ENCODE data around the gene CDIPT.
"Not testable (repeated sequence)": the region's sequence is repeated elsewhere in the genome, so short reads cannot be mapped to it uniquely, and the experiment has no call there.

The CDIPT gene, protein sequence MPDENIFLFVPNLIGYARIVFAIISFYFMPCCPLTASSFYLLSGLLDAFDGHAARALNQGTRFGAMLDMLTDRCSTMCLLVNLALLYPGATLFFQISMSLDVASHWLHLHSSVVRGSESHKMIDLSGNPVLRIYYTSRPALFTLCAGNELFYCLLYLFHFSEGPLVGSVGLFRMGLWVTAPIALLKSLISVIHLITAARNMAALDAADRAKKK

DNA sequence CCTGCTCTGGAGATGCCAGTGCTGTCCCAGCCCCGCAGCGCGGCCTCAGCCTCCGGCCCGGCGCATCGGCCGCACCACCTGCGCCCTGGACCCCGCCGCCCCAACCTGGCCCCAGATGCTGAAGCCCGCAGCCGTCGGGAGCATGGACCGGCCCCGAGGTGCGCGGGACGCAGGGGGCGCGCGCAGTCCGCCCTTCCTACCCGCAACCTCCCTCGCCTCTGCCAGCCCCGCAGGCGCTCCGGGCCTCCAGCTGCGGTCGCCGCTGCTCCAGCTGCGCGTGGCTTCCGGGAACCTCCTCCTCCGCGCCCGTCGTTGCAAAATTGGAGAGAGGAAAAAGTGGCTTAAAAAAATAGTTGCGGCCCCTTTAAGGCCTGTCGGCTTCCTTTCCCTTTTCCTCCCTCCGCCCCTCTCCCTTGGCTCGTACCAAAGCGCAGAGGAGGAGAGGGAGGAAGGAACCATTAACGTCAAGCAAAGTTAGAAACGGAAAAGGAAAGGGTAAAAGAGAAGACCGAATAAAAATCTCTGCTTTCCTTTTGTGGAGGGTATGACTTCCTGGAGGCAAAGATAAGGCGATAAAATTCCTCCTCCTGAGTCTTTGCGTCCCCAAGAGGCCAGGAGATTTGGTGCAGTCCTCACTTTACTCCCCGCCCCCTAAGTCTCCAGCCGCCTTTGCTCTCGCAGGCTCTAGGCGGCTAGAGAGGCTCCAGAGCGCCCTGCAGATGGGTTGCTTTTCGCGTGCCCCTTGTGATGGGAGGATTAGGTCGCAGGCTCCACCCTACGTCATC is at the start of gene CDIPT:
Gene CDIPT, minus strand, starts transcription at position 343 of the 785 bp plus-strand sequence. CDS start 369 bp downstream, outside the sequence.
- TF ChIP-seq, protein P1, sequence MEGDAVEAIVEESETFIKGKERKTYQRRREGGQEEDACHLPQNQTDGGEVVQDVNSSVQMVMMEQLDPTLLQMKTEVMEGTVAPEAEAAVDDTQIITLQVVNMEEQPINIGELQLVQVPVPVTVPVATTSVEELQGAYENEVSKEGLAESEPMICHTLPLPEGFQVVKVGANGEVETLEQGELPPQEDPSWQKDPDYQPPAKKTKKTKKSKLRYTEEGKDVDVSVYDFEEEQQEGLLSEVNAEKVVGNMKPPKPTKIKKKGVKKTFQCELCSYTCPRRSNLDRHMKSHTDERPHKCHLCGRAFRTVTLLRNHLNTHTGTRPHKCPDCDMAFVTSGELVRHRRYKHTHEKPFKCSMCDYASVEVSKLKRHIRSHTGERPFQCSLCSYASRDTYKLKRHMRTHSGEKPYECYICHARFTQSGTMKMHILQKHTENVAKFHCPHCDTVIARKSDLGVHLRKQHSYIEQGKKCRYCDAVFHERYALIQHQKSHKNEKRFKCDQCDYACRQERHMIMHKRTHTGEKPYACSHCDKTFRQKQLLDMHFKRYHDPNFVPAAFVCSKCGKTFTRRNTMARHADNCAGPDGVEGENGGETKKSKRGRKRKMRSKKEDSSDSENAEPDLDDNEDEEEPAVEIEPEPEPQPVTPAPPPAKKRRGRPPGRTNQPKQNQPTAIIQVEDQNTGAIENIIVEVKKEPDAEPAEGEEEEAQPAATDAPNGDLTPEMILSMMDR (IDR thresholded peaks at IDR 0.05; ENCODE audit: insufficient read depth, low read length, missing control alignments) = peak; percentile 89
- ChIA-PET POLR2A (interaction anchor here (1.9 to 2.0 kb wide), 2 partner anchors 47 to 99 kb away, joined by 4 to 5 read pairs; partner anchors contain the start of genes PAGR1 and TMEM219), CTCF (interaction anchor here (0.7 to 7.3 kb wide), 10 partner anchors 10 to 164 kb away, joined by 3 to 63 read pairs (median 3); no protein-coding TSS in a partner anchor)
- peak; percentile 84 for DNase-seq (ENCODE audit: low read depth, low spot score)
- H3K4me3 ChIP-seq (ENCODE audit: low read depth, low read length) = peak within 1 kb of the TSS; percentile 93

DNA sequence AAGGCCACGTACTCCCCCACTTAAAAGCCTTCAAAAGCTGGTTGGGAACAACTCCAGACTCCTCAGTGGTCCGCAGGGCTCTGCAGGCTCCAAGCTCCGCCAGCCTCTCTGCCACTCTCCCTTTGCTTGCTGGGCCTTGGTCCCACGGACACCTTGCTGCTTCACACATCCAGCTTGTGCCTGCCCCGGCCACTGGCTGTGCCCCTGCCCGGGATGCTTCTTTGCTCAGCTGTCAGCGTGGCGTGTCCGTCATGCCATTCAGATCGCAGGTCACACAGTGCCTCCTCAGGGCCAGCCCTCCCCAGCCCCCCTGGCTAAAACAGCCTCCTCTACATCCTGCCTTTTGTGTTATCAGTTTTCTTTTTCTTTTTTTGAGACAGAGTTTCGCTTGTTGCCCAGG is 49.1 kb upstream of the CDIPT start:
- POLR2A ChIA-PET = interaction anchor here (1.3 to 2.1 kb wide), 2 partner anchors 13 to 14 kb away, joined by 3 to 8 read pairs; partner anchors contain the start of genes KCTD13 and SEZ6L2
- TF ChIP-seq, protein P1 (IDR thresholded peaks at IDR 0.05; ENCODE audit: insufficient read depth, low read length, missing control alignments) = no peak
- H3K4me3 ChIP-seq (ENCODE audit: low read depth, low read length) = no peak overlapping the region
- DNase-seq (ENCODE audit: low read depth, low spot score) = no peak
- CTCF ChIA-PET = interaction anchor here (1.7 kb wide), 1 partner anchor 10 kb away, joined by 4 read pairs; no protein-coding TSS in a partner anchor

DNA sequence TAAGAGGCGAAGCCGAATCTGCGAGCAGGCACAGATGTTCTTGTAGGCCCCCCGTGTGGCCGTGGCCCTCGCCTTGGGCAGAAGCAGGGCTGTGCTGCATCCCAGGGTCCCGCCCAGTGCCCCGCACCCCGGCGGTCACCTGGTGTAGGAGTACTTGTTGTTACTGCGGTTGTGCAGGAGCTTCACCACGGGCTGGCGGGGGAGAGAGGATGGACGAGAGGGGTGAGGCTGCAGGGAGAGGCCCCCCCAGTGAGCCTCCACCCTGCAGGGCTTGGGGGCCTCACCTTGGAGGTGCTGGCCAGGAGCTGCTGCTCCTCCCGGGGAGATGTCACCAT is 48.6 kb upstream of the CDIPT start:
- H3K4me3 ChIP-seq (ENCODE audit: low read depth, low read length) = no peak overlapping the region
- CTCF ChIA-PET = interaction anchor here (1.7 kb wide), 1 partner anchor 10 kb away, joined by 4 read pairs; no protein-coding TSS in a partner anchor
- TF ChIP-seq, protein P1 (IDR thresholded peaks at IDR 0.05; ENCODE audit: insufficient read depth, low read length, missing control alignments) = no peak

DNA sequence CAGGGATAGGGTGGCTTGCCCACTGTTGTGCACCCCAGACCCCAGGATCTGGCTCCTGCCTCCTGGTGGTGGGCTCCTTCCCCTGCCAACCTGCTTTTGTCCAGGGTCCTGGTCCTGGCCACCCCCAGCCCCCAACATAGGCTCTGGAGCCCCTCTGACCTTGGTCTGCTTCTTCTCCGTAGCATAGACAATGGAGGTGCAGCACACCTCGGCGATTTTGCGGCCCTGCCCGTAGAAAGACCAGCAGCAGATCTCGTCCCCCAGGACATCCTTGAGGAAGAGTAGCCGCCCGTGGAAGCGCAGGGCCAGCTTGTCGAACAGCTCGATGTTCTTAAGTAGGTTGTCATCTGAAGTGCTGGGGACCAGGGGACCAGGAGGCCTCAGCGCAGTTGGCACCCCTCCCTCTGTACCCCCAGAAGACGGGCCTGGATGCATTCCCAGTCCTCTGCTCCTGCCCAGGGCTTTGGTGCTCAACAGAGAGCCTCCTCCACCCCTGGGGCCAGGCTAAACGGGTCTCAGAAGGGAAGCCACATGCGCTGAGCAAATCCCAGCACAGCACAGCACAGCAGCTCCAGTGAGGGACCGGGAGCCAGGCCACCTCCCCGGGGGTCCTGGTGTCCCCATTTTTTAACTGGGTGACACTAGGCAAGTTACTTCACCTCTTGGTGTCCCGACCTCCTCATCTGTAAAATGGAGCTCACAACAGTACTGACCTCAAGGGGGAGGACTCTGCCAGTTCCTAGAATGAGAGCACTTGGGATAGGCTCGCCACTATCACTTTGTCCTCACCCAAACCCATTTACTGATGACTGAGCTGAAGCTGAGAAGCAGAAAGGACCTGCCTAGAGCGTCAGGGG is 48.0 kb upstream of the CDIPT start:
- POLR2A ChIA-PET = interaction anchor here (1.2 to 2.1 kb wide), 3 partner anchors 10 to 15 kb away, joined by 3 to 8 read pairs (median 4); partner anchors contain the start of genes KCTD13 and SEZ6L2
- H3K4me3 ChIP-seq (ENCODE audit: low read depth, low read length) = no peak overlapping the region
- CTCF ChIA-PET = no interaction called here
- DNase-seq (ENCODE audit: low read depth, low spot score) = no peak
- TF ChIP-seq, protein P1 (IDR thresholded peaks at IDR 0.05; ENCODE audit: insufficient read depth, low read length, missing control alignments) = no peak

More for the DNA sequence above, 48.6 kb upstream of the CDIPT start:
- POLR2A ChIA-PET = interaction anchor here (1.2 to 2.1 kb wide), 3 partner anchors 10 to 15 kb away, joined by 3 to 8 read pairs (median 4); partner anchors contain the start of genes KCTD13 and SEZ6L2
- no peak for DNase-seq (ENCODE audit: low read depth, low spot score)

DNA sequence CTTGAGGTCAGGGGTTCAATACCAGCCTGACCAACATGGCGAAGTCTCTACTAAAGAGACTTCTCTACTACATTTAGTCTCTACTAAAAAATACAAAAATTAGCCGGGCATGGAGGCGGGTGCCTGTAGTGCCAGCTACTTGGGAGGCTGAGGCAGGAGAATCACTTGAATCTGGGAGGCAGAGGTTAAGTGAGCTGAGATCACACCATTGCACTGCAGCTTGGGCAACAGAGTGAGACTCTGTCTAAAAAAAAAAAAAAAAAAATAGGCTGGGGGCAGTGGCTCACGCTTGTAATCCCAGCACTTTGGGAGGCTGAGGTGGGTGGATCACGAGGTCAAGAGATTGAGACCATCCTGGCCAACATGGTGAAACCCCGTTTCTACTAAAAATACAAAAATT is 46.8 kb upstream of the CDIPT start:
- ChIA-PET POLR2A (interaction anchor here (0.6 to 1.1 kb wide), 3 partner anchors 9 to 1087 kb away, joined by 3 to 4 read pairs (median 3); partner anchors contain the start of genes ASPHD1 and ATXN2L), CTCF (interaction anchor here (1.0 to 1.4 kb wide), 3 partner anchors 10 to 122 kb away, joined by 3 to 4 read pairs (median 3); partner anchors contain the start of gene SEZ6L2)
- DNase-seq (ENCODE audit: low read depth, low spot score); H3K4me3 ChIP-seq (ENCODE audit: low read depth, low read length): not testable (repeated sequence)

DNA sequence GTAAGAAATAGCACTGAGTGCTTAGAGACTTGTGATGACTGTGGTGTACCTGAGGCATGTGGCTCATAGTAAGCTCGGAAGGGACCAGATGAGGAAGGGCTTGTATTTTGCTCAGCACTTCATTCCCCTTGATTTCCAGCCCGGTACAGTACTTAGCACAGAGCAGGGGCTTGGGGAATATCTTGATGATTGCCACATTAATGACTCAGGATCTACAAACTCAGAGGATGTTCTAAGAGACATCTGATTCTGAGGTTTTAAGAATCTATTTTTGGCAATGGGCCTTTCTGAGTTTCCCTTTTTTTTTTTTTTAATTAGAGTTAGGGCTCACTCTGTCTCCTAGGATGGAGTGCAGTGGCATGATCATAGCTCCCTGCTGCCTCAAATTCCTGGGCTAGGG is 46.4 kb upstream of the CDIPT start:
- CTCF ChIA-PET = interaction anchor here (1.0 to 1.6 kb wide), 4 partner anchors 10 to 123 kb away, joined by 3 to 5 read pairs (median 4); partner anchors contain the start of gene SEZ6L2
- no peak for DNase-seq (ENCODE audit: low read depth, low spot score)

More for the DNA sequence above, 46.4 kb upstream of the CDIPT start:
- POLR2A ChIA-PET = interaction anchor here (0.6 to 1.4 kb wide), 4 partner anchors 9 to 1086 kb away, joined by 3 to 4 read pairs (median 4); partner anchors contain the start of genes ASPHD1, ATXN2L and SEZ6L2
- no peak overlapping the region for H3K4me3 ChIP-seq (ENCODE audit: low read depth, low read length)
- TF ChIP-seq, protein P1 (IDR thresholded peaks at IDR 0.05; ENCODE audit: insufficient read depth, low read length, missing control alignments) = no peak

Measured in AG04449 (cell line).